H1 (cell line): ENCODE data around the gene TMEM117. TPM values are rescaled to one million over a fixed set of nuclear protein-coding genes. Genes with fewer than 3 reads are reported as not detected.

ENCODE experiments used
- ATF3 ChIP-seq: IDR thresholded peaks from 2 replicates; pipeline ENCODE4 v1.6.1; 2011; ENCODE audit warnings: low read depth, mild to moderate bottlenecking, low read length; ENCODE audit not compliant: insufficient read depth
- BACH1 ChIP-seq: IDR thresholded peaks from 2 replicates; pipeline ENCODE4 v1.6.1; 2012; ENCODE audit warnings: low read length, improper control_type of control experiment
- BRCA1 ChIP-seq: IDR thresholded peaks from 2 replicates; pipeline ENCODE4 v1.6.1; 2012; ENCODE audit warnings: low read depth, low read length, improper control_type of control experiment
- CBX8 ChIP-seq: fragments of 300-800, 300-1000 bp; sonication (generic); IDR thresholded peaks from 2 replicates; pipeline ENCODE4 v1.7.1; 2016; ENCODE audit warnings: low read depth, low read length, borderline replicate concordance
- CEBPB ChIP-seq: IDR thresholded peaks from 2 replicates; pipeline ENCODE4 v1.6.1; 2012; ENCODE audit warnings: low read depth, low read length
- CHD7 ChIP-seq: fragments of 300-600 bp; sonication (generic); IDR thresholded peaks from 2 replicates; pipeline ENCODE4 v1.7.1; 2012; ENCODE audit warnings: low read length, moderate library complexity, mild to moderate bottlenecking, inconsistent platforms; ENCODE audit not compliant: insufficient replicate concordance
- JUN ChIP-seq: IDR thresholded peaks from 2 replicates; pipeline ENCODE4 v1.6.1; 2011; ENCODE audit warnings: low read depth, mild to moderate bottlenecking, improper control_type of control experiment, low read length
- JUND ChIP-seq: IDR thresholded peaks from 2 replicates; pipeline ENCODE4 v1.6.1; 2011; ENCODE audit warnings: mild to moderate bottlenecking, improper control_type of control experiment, low read length
- KDM1A ChIP-seq: fragments of 200-600, 300-600 bp; sonication (generic); IDR thresholded peaks from 2 replicates; pipeline ENCODE4 v1.7.1; 2016; ENCODE audit warnings: mild to moderate bottlenecking, low read length, borderline replicate concordance
- NRF1 ChIP-seq: IDR thresholded peaks from 2 replicates; pipeline ENCODE4 v1.6.1; 2011; ENCODE audit warnings: mild to moderate bottlenecking, low read depth, low read length, improper control_type of control experiment
- POLR2A ChIP-seq, 2 experiments: IDR thresholded peaks; 1 replicate in 1 of 2; 2 replicates in 1 of 2; pipeline ENCODE4 v1.6.1; 2011; ENCODE audit warnings: low read depth in 2 of 2, low read length in 2 of 2, mild to moderate bottlenecking in 2 of 2; ENCODE audit errors: control extremely low read depth in 1 of 2
- SIRT6 ChIP-seq: IDR thresholded peaks from one replicate; pipeline ENCODE4 v1.7.1; 2012; ENCODE audit warnings: low read length, inconsistent platforms
- SRF ChIP-seq: IDR thresholded peaks from 2 replicates; pipeline ENCODE4 v1.6.1; 2011; ENCODE audit warnings: mild to moderate bottlenecking, low read depth, low read length, moderate library complexity
- TEAD4 ChIP-seq: IDR thresholded peaks from 2 replicates; pipeline ENCODE4 v1.6.1; 2012; ENCODE audit warnings: low read depth, low read length, inconsistent platforms, mixed read lengths
- polyA plus RNA-seq, 7 experiments: library from polyadenylated mRNA; depleted of rRNA in 3 of 7; stranded (reverse) in 5 of 7; unstranded in 2 of 7; fragments of >200 nt in 5 of 7; fragments of 200-250 nt in 2 of 7; gene quantifications; 1 replicate in 5 of 7; 2 replicates in 1 of 7; 4 replicates in 1 of 7; pipeline versions ENCODE4 v1.2.1 to v1.2.3, GENCODE V29; 2011 to 2013; ENCODE audit warnings: missing spikeins in 2 of 7, mixed read lengths in 2 of 7
- total RNA-seq: library from RNA; stranded (reverse); fragmentation: NEBNext Ultra II Directional; extraction: Animal tissue kit (Norgen Biotek cat#: 25700); gene quantifications from 2 replicates; pipeline ENCODE4 v1.2.1, GENCODE V29; 2021

The TMEM117 gene
- total and polyA plus RNA-seq, 2 of the 8 experiments (the other 6 are each of a cell fraction or from before 2014, with no cell fraction given): 0.80 to 1.4 TPM

- TF ChIP-seq CHD7 (no peak), KDM1A (no peak), SIRT6 (no peak), ATF3 (no peak), JUN (no peak), BACH1 (no peak), SRF (no peak), NRF1 (no peak), CEBPB (no peak), BRCA1 (no peak), POLR2A (IDR thresholded peaks at IDR 0.05; ENCODE audit: control extremely low read depth in 1 of 2, low read depth in 2 of 2, low read length in 2 of 2) (no peak), TEAD4 (no peak), JUND (no peak), CBX8 (no peak)
These were observed 241.0 kb downstream of the TMEM117 start (continued) for GRCh38 chr12:44076871-44077270.
